HCT116 (cell line): ENCODE data around the gene PRKCZ.

Source experiments
- CTCF ChIP-seq, 3 experiments: fragments of 200-600 bp in 1 of 3; sonication (generic) in 1 of 3; IDR thresholded peaks in 2 of 3; conservative IDR thresholded peaks in 1 of 3; 2 replicates each; pipeline ENCODE4 v1.5.1; 2012 to 2017; ENCODE audit warnings: low read depth in 2 of 3, low read length in 2 of 3, antibody characterized with exemption in 1 of 3, borderline replicate concordance in 1 of 3, control low read depth in 1 of 3, mild to moderate bottlenecking in 1 of 3, mixed read lengths in 1 of 3, mixed run types in 1 of 3, moderate library complexity in 1 of 3; ENCODE audit not compliant: insufficient read depth in 1 of 3
- EZH2 ChIP-seq: fragments of 200-600 bp; sonication (generic); IDR thresholded peaks from 2 replicates; pipeline ENCODE4 v1.6.1; 2017; ENCODE audit warnings: antibody characterized with exemption, mixed run types
- JUND ChIP-seq: IDR thresholded peaks from 2 replicates; pipeline ENCODE4 v1.6.1; 2012
- POLR2AphosphoS5 ChIP-seq: IDR thresholded peaks from 2 replicates; pipeline ENCODE4 v1.6.1; 2011; ENCODE audit warnings: mild to moderate bottlenecking, low read depth, low read length, moderate library complexity
- RAD21 ChIP-seq: IDR thresholded peaks from 2 replicates; pipeline ENCODE4 v1.6.1; 2012; ENCODE audit warnings: low read depth, mild to moderate bottlenecking
- REST ChIP-seq: IDR thresholded peaks from 2 replicates; pipeline ENCODE4 v1.6.1; 2012; ENCODE audit warnings: low read depth

GRCh38 chr1:2059290-2059953 is 9.2 kb downstream of the PRKCZ start:
- TF ChIP-seq RAD21 (no peak), CTCF (IDR thresholded peaks at IDR 0.05 in 2 of 3, conservative IDR thresholded peaks at IDR 0.05 in 1 of 3; ENCODE audit: borderline replicate concordance in 1 of 3, insufficient read depth in 1 of 3, low read depth in 2 of 3, low read length in 2 of 3) (no peak), REST (no peak), POLR2AphosphoS5 (no peak), JUND (no peak), EZH2 (no peak)
